KBM-7 (cell line): ENCODE measurements around the gene CEP164.

Source experiments
- DNase-seq: peaks from one replicate; pipeline ENCODE4 v3.0.0-alpha.2; 2015
- in situ Hi-C: fragments of 300-500 bp; cut with MboI; formaldehyde crosslinking; loops from 2 replicates; pipeline ENCODE4 v1.14.3; 2020; ENCODE audit warnings: low sequenced_read_pairs, low pct_unique_long_range_greater_than_20kb, mixed read lengths

Gene CEP164

DNA sequence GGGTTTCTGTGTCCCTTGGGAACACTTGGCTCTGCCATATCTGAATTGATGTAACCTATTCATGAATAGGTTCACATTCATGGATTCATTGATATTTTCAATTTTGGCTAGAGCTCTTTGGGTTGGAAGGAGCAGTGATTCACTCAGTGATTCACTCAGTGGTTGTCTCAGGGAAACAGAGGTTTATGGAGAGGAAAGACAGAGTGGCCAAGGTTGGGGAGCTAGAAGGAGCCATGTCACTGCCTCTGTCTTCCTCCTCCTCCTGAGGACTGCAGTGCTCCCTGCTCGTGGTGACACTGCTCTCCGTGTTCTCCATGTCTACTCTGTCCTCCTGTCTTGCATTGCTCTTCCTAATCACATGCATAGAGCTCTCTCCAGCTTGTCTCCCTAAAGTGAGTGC, 17.4 kb downstream of the CEP164 start:
- no peak for DNase-seq
- in situ Hi-C loops, result no loop called here

DNA sequence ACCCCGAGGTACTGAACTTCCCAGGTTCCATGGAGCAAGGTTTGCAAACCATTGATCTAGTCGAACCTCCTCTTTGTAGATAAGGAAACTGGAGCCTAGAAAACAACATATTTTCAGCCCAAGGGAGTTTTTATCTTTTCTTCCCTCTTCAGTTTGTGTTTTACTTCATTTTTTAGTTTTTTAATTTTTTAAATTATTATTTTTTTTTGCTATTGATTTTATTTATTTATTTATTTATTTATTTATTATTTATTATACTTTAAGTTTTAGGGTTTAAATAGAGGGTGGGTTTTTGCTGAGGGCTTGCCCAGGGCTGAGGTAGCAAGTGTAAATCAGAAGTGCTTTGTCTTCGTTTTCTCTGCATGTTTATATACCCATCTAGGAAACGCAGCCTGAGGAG, 26.9 kb downstream of the CEP164 start:
- in situ Hi-C loops, result no loop called here
- no peak for DNase-seq

DNA sequence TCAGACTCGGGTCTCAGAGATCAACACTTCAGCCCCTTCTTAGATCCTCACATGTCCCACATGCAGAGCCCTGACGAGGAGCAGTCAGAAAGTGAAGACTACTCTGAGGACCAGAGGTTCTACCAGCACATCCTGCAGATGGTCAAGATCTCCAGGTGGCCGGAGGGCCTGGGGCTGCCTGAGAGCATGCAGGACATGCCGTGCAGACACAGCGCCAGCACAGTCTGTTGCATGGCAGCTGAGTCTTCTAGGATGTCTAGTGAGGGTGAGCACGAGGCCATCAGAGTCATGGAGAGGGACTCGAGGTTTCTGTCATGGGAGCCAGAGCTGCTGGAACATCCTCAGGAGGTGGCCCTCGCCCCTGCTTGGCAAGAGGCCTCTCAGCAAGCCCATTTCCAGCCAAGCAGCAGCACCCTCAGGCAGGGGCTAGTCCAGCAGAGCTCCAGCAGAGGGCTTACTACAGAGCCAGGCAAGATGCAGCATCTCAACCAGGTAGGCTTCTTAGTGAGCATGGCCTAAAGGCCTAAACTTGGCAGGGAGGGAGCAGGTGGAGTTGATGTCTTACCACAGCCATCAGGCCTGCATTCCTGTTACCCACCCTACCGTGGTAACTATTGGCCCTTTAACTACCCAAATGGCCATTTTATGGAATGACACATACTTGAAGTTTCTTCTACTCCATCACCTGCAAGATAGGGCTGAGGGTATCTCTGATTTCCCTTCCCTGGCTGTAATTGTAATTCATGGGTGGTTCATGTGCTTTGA, 28.7 kb downstream of the CEP164 start:
- in situ Hi-C loops, result no loop called here
- no peak for DNase-seq

DNA sequence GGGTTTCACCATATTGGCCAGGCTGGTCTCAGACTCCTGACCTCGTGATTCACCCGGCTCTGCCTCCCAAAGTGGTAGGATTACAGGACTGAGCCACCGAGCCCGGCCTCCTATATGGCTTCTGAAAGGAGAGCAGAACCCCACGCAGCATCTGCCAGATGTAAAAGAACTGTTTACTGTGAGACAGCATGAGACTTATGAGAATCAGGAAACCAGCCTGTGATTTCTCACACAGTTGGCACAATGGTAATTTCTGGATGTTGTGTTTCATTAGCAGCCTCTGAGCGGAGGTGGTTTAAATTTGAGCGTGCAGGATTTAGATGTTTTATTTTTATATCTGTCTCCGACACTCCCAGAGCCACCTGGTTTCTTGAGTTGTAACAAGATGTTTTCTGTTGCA, 33.8 kb downstream of the CEP164 start:
- DNase-seq, result no peak
- in situ Hi-C loops, result no loop called here

DNA sequence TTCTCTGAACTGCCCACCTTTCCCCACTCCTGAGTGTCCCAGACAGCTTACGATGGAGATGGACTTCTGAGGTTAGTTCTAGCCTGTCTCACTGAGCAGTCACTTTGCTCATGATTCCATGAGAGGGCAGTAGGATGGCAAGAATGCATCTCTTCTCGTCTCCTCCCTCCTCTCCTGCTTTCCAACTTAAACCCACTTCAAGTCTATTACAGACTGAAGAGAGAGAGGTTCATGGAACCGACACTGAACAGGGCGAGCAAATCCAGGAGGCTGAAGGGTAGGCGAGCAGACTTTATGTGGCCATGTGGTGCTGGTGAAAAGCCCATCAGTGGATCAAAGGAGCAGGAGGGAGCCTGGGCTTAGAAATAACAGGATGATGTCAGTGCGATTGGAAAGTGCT, 38.6 kb downstream of the CEP164 start:
- DNase-seq, result no peak
- in situ Hi-C loops, result no loop called here

DNA sequence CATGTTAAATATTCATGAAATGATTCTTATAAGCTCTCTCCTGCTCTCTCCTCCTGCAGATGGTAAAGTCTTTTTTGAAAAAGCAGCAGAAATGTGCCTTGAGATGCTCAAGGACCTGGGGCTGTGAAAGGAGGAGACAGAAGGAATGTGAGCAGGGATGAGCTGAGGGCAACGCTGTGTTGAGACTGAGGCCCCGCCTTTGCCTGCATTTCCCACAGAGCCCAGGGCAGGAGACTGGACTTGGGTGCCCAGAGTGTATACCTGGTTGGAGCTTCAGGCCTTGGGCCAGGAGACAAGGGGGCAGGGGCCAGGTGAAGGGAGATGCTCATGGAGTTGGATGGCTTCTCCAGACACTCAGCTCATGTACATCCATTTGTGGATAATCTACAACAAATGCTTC, 39.2 kb downstream of the CEP164 start:
- in situ Hi-C loops, result no loop called here
- DNase-seq, result no peak

DNA sequence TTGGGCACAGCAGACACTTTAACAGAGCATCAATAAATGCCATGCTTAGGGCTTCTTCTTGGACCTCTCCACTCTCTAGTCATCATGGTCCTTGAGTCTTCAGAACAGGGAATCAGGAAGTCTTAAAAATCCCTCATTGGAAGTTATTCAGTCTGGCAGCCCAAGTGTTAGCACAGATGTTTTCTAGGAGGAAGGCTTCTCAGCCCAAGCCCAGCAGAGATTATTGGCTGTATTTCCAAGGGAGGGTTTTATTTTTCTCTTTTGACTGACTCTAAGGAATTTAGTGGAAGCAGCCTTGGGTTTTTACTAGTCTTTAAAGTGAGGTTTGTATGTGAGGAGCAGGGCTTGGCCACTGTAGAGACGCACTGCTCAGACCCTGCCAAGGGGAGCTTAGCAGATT, 41.9 kb downstream of the CEP164 start:
- no peak for DNase-seq
- in situ Hi-C loops, result no loop called here

DNA sequence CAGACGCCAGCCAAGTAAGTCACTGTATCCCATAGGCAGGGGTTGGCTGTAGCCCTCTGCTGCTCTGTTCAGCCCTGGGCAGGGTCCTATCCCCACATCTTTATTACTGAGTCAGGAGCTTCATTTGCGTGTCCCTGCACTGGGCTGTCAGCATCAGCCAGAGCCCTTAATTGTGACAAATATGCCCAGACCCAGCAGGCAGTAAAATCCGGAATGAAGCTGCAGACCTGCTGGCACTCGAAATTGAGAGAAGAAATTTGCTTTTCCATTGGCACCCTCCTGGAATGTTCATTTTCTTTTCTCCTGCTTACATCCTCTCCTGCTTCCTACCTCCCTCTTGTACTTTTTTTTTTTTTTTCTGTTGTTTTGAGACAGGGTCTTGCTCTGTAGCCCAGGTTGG, 43.8 kb downstream of the CEP164 start:
- in situ Hi-C loops, result no loop called here
- no peak for DNase-seq

DNA sequence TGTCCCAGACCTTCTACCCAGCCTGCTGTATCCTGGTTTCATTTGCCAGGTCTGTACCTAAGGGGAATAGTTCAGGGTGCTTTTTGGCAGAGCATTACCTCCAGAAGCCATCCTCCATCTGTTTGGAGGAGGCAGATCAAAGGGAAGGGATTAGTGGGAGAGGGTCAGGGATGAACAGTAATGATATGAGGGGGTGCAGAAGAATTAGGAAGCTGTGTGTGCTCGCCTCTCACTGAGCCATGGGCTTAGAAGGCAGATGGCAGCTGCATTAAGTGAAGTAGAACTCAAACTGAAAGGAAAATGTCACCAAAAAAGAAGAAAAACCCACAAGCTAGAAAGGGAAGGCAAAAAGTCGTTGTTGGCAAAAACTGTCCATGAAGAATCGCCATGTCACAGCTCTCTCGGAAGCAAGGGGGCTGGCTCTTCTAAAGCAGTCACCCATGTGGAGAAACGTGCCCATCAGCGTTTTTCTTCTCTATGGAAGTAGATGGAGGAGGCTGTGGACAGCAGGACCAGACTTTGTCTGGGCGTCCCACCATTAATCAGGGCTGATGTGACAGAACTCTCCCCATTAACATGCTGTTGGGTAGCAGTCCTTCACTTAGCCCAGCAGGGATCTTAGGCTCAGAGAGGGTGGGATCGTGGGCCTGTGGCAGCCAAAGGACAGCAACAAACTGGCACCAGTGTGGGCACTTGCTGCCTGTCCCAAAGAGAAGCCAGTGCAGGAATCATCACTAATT, 46.8 kb downstream of the CEP164 start:
- in situ Hi-C loops, result no loop called here
- no peak for DNase-seq

DNA sequence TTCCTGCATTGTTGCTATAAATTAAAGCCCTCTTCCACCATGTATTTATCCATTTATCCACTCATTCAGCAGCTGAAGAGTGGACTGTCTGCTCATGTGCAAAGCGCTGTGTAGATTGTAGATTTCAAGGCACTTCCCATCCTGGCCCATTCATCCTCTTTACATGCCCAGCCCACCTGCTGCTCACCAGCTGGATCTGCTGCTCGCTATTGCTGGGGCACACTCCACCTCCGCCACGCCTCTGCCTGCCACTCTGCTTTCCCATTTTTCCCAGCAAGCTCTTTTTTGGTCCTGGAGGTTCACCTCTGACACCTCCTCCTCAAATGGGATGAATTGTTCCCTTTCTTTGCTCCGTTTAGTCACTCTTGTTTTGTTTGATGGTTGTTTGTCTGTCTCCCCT, 48.3 kb downstream of the CEP164 start:
- in situ Hi-C loops, result no loop called here
- no peak for DNase-seq

DNA sequence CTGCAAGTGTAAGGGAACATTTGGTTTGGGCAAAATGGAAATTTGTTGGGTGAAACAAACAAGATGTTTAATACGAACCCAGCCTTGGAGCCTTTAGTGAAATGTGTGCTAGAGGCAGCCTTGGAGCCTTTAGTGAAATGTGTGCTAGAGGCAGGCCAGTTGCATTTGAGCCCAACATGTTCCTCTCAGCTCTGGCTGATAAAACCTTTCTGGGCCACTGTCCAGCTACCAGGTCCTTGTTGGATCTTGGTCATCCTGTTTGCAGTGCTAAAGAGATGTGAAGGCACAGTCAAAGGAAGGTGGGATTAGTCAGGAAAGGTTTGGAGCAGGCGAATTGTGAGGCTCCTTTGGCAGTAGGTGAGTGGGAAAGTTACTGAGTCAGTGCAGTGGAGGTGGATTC, 48.9 kb downstream of the CEP164 start:
- no peak for DNase-seq
- in situ Hi-C loops, result no loop called here

DNA sequence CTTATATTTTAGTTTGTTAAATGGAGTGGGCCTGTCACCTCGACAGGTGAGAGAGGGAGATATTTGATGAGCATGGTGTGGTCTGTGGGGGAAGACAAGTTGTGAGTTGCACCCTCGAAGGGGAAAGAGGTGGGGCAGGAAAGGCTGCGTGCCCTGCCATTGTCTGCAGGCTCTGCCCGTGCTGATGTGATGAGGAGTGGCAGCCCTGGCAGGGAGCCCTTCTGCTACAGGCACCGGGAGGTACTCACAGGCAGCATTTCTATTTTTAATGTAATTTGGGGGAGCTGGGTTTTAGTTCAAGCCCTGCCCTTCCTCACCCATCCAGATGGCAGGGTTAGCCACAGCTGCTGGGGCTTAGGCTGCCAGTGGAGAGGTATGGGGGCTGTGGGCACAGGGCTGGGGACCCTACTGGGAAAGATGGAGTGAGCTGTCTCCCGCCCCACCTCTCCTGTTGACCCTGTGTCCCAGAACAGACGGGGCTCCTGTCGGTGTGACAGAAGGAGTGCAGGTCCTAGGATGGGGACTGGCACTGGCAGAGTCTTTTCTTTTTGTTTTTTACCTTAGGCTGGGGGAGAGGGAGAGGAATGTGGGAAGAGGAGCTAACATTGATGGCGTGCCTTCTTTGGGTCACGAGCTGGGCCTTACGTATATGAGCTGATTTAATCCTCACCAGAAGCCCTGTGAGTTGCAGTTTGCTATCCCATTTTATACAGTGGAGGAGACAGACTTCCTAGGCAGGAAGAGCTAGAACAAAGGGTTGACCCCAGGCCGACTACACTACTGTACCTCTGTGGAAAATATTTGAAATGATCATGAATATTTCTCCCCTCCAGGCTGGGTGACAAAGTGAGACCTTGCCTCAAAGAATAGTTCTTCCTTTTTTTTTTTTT, 51.6 kb downstream of the CEP164 start:
- no peak for DNase-seq
- in situ Hi-C loops, result no loop called here

DNA sequence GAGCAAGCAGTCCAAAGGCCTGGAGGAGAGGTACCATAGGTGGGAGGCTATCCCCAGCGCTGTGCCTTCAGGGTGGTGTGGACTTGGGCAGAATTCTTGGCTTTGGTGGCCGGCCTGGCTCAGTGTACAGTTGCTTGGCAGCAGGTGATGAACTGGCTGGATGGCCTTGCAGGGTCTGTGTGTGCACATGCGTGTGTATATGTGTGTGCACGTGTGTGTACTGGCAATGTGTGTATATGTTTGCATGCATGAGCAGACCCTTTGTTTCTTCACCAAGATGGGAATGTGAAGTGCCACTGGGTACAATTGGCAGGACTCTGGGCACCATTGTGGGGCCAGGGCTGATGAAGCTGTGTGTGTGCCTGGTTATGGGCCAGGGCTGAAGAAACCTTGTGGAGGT, 53.0 kb downstream of the CEP164 start:
- no peak for DNase-seq
- in situ Hi-C loops, result no loop called here

DNA sequence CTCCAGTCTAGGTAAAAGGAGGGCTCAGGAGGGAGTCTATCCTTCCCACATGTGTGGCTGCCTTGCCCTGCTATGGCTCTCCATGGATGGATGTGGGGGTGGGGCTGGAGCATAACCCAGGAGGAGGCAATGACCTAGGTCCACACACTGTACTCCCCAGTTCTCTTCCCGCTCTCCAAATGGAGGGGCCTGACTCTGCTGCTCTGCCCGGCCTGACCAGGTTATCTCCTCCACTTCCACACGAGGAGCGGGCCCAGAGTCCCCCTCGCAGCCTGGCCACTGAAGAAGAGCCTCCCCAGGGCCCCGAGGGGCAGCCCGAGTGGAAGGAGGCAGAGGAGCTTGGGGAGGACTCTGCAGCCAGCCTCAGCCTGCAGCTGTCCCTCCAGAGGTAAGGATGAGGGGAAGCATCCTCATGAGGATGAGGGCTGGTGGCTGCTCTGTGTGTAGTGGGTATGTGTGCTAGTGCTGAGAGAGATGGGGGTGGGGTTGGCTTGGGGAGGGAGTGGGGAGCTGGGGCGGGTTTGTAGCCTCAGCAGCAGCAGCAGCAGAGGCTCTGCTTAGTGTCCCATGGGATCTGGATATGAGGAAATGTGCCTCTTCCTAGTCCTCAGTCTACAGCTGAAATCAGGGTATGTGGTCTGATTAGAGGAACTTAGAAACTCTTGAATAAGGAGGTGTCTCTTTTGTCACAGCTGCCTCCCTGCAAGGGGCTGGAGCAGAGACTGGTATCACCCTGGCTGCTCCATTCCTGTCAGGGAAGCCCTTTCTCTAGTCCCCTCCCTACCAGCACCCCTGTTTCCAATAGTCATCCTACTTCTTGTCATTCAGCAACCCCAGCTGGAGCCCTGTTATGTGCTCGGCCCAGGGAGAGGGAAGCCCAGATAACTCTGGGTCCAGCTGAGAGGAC, 54.1 kb downstream of the CEP164 start:
- in situ Hi-C loops, result no loop called here
- DNase-seq, result no peak

DNA sequence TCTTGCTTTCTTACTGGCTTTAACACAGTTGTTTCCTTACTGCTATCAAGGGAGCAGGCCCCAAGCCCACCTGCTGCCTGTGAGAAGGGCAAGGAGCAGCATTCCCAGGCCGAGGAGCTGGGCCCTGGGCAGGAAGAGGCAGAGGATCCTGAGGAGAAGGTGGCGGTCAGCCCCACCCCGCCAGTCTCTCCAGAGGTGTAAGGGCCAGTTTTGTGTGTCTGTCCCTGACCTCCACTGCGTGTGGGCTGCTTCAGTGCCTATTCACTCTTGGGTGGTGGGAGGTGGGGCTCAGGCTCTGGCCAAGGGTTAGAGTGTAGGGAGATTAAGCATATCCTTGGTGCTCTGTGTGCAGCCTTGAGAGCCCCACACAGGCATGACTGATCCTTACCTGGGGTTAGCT, 55.1 kb downstream of the CEP164 start:
- DNase-seq, result no peak
- in situ Hi-C loops, result no loop called here

DNA sequence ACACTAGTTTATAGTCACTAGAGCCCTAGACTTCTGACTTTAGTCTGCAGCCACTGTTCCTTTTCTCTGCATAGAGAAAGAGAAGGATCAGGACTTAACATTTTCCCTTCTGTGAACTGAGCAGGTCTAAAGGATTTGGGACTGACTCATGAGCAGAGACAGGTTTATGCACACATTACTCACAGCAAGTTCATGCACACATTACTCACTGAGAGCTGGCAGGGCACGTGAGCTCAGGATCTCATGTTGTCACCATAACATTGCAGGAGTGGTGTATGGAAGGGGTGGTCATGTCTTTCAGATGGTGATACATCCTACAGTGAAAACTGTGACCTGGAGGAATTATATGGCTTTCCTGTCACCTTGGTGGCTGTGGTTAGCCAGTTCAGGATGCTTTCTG, 56.4 kb downstream of the CEP164 start:
- DNase-seq, result no peak
- in situ Hi-C loops, result no loop called here

DNA sequence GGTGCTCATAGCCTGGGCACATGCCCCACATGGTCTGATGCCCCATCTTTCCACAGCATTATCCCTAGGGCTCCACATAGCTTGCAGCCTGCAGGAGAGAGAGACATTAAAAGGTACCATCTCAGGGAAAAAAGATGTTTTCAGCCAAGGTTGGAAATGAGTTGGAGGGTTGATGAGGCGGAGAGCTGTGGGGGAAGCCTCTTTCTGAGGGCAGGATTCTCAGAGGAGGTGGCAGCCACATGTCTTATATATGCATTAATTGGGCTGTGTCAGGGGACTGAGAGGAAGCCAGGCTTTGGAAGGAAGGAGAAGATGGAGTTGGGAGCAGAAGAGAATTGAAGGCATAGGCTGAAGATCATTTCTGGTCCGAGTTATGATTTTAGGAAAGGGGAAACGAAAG, 57.8 kb downstream of the CEP164 start:
- no peak for DNase-seq
- in situ Hi-C loops, result no loop called here

DNA sequence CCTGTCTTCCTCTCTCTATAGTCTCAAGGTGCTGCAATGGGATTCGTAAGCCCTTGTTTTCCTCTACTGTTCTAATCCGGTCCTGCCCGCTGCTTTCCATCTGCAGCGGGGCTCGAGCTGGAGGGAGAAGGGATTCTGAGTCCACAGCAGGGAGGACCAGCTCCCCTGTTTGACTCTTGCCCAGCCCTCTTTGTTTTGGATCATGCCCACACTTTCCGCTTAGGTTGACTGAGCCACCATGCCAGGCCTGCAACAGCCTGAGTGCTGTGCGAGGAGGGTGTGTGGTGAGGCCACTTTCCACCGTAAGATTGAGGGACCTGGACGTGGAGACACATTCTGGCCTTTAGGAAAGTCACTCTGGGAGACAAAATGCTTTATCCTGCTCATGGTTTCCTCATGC, 58.3 kb downstream of the CEP164 start:
- DNase-seq, result no peak
- in situ Hi-C loops, result no loop called here
